ENCODE measurements around the gene RABL6. TPM values are rescaled to one million over a fixed set of nuclear protein-coding genes. Genes with fewer than 3 reads are reported as not detected.

RABL6 gene
- total and polyA plus RNA-seq, 3 donors from 2014 or later: 69.1 to 103 (median 95.1) TPM

GRCh38 chr9:136853596-136854112 is 45.9 kb downstream of the RABL6 start:
- TF ChIP-seq CTCF (IDR thresholded peaks at IDR 0.05): no peak
- DNase-seq: no peak
- H3K27me3 ChIP-seq: no peaks in the 10 kb centered on the region
- H3K4me1 ChIP-seq: peaks cover 31% of the 10 kb centered on the region
- H3K36me3 ChIP-seq (ENCODE audit: low read depth, missing control alignments): no peaks in the 10 kb centered on the region
- no peak overlapping the region for H3K27ac ChIP-seq
- H3K4me3 ChIP-seq: no peak overlapping the region
- no peaks in the 10 kb centered on the region for H3K9me3 ChIP-seq
- 81 to 95% methylated on average over 11 to 12 of the region's 18 CpGs for WGBS, 2 donors
- intact Hi-C loops (cut with DNase I; ENCODE audit: low total_unique reads): no loop called here

GRCh38 chr9:136854113-136854841 is 46.5 kb downstream of the RABL6 start:
- peaks cover 35% of the 10 kb centered on the region for H3K4me1 ChIP-seq
- no peak for TF ChIP-seq CTCF (IDR thresholded peaks at IDR 0.05)
- TF ChIP-seq POLR2A (IDR thresholded peaks at IDR 0.05): no peak
- 76 to 80% methylated on average over 1 to 30 of the region's 30 CpGs for WGBS, 2 donors
- intact Hi-C loops (cut with DNase I; ENCODE audit: low total_unique reads): no loop called here
- H3K27ac ChIP-seq: no peak overlapping the region
- no peaks in the 10 kb centered on the region for H3K27me3 ChIP-seq
- no peaks in the 10 kb centered on the region for H3K36me3 ChIP-seq (ENCODE audit: low read depth, missing control alignments)
- H3K4me3 ChIP-seq: no peak overlapping the region
- no peak for DNase-seq
- no peaks in the 10 kb centered on the region for H3K9me3 ChIP-seq

- Histone ChIP-seq H3K27me3 (no peaks in the 10 kb centered on the region), H3K4me1 (peaks cover 36% of the 10 kb centered on the region), H3K27ac (no peak overlapping the region), H3K36me3 (ENCODE audit: low read depth, missing control alignments) (no peaks in the 10 kb centered on the region), H3K4me3 (no peak overlapping the region), H3K9me3 (no peaks in the 10 kb centered on the region)
- 82 to 95% methylated on average over 4 to 23 of the region's 23 CpGs for WGBS, 2 donors
- intact Hi-C loops (cut with DNase I; ENCODE audit: low total_unique reads): no loop called here
- TF ChIP-seq CTCF (IDR thresholded peaks at IDR 0.05): no peak
- no peak for TF ChIP-seq POLR2A (IDR thresholded peaks at IDR 0.05)
- DNase-seq: no peak
These were observed 47.2 kb downstream of the RABL6 start for GRCh38 chr9:136854842-136855460.

- Histone ChIP-seq H3K4me1 (peaks cover 29% of the 10 kb centered on the region), H3K36me3 (ENCODE audit: low read depth, missing control alignments) (no peaks in the 10 kb centered on the region), H3K27ac (no peak overlapping the region), H3K27me3 (no peaks in the 10 kb centered on the region), H3K9me3 (no peaks in the 10 kb centered on the region), H3K4me3 (no peak overlapping the region)
- 86% methylated on average over 26 of the region's 26 CpGs; no CpG with 5 or more reads in 1 of the 2 donors for WGBS, 2 donors
- no peak for DNase-seq
- TF ChIP-seq CTCF (IDR thresholded peaks at IDR 0.05): no peak
- no peak for TF ChIP-seq POLR2A (IDR thresholded peaks at IDR 0.05)
- intact Hi-C loops (cut with DNase I; ENCODE audit: low total_unique reads): no loop called here
These were observed 47.8 kb downstream of the RABL6 start for GRCh38 chr9:136855461-136856078.
